ENCODE results near the gene GALR1. TPM values are rescaled to one million over a fixed set of nuclear protein-coding genes. Genes with fewer than 3 reads are reported as not detected.

GALR1 gene
- total RNA-seq, 1 donor from 2014 or later, result not detected

GRCh38 chr18:77316641-77317040, 67.0 kb downstream of the GALR1 start:
- DNase-seq (ENCODE audit: low spot score) (no peak), ATAC-seq (no peak)

GRCh38 chr18:77320971-77321559, 71.4 kb downstream of the GALR1 start:
- ATAC-seq (no peak), DNase-seq (ENCODE audit: low spot score) (no peak)

GRCh38 chr18:77321823-77322805, 72.5 kb downstream of the GALR1 start:
- peak; percentile 82 for DNase-seq (ENCODE audit: low spot score)
- peak; percentile 93 for ATAC-seq

GRCh38 chr18:77323640-77324299, 74.1 kb downstream of the GALR1 start:
- no peak for DNase-seq (ENCODE audit: low spot score)
- ATAC-seq, result no peak

Other genes starting within 250 kb of the GALR1 start
- 24.1 TPM for gene MBP, start 117.1 kb upstream of the GALR1 start, total RNA-seq